Activated CD8-positive, alpha-beta T cell treated with anti-CD3 and anti-CD28 coated beads, Interleukin-2, amount 10 ng/mL, durations not matched to agents 7 days and 5 days (primary cell): Measurements from ENCODE around the gene RFTN2. TPM values are rescaled to one million over a fixed set of nuclear protein-coding genes. Genes with fewer than 3 reads are reported as not detected.

Source experiments
- total RNA-seq, 2 experiments: library from RNA; stranded (reverse); gene quantifications; one replicate each; pipeline ENCODE4 v1.2.3, GENCODE V29; 2021

The RFTN2 gene
- total RNA-seq, 2 experiments from 2014 or later = not detected

Other genes starting within 250 kb of the RFTN2 start
- 100 to 1,000 TPM; 266 to 267 TPM for gene SF3B1, start 240.6 kb downstream of the RFTN2 start, total RNA-seq
- gene COQ10B, start 222.0 kb downstream of the RFTN2 start, total RNA-seq = 10 to 100 TPM; 22.5 to 22.6 TPM
- 100 to 1,000 TPM; 322 to 336 TPM for gene HSPD1, start 175.7 kb downstream of the RFTN2 start, total RNA-seq
- gene HSPE1, start 175.2 kb downstream of the RFTN2 start, total RNA-seq = 100 to 1,000 TPM; 153 to 162 TPM
- 10 to 100 TPM; 16.5 to 21.3 TPM for gene MOB4, start 159.5 kb downstream of the RFTN2 start, total RNA-seq
- gene MARS2, start 29.8 kb upstream of the RFTN2 start, total RNA-seq = 10 to 100 TPM; 15.0 to 15.6 TPM
- not detected for gene BOLL, start 109.7 kb upstream of the RFTN2 start, total RNA-seq
- gene PLCL1, start 129.0 kb upstream of the RFTN2 start, total RNA-seq = under 1 TPM; 0.08 to 0.18 TPM